ENCODE measurements around the gene CCAR1.

DNA sequence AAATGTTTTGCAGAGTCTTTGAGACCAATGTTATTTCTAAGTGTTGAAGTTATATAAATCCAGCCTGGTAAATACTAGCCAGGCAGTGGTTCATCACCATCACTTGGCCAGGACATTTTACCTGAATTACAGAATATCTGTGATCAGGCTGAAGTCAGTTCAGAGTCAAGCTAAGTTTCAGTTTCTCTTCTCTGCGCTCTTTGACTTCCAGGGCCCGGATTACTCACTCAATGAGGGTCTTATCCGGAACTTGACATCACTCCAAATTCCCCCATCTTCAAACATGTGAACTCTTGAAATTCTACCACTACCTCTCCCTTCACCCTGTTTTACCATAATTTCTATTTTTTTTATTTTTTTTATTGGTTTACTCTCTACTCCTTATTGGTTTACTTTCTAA, 36.6 kb upstream of the CCAR1 start:
- TF ChIP-seq, protein P1, sequence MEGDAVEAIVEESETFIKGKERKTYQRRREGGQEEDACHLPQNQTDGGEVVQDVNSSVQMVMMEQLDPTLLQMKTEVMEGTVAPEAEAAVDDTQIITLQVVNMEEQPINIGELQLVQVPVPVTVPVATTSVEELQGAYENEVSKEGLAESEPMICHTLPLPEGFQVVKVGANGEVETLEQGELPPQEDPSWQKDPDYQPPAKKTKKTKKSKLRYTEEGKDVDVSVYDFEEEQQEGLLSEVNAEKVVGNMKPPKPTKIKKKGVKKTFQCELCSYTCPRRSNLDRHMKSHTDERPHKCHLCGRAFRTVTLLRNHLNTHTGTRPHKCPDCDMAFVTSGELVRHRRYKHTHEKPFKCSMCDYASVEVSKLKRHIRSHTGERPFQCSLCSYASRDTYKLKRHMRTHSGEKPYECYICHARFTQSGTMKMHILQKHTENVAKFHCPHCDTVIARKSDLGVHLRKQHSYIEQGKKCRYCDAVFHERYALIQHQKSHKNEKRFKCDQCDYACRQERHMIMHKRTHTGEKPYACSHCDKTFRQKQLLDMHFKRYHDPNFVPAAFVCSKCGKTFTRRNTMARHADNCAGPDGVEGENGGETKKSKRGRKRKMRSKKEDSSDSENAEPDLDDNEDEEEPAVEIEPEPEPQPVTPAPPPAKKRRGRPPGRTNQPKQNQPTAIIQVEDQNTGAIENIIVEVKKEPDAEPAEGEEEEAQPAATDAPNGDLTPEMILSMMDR (IDR thresholded peaks at IDR 0.05): no peak
- TF ChIP-seq ZFX (IDR thresholded peaks at IDR 0.05; ENCODE audit: borderline replicate concordance): no peak

Measured in 22Rv1 (cell line).